Astrocyte (in vitro differentiated cells and primary cell): ENCODE results near the gene MIEF1. TPM values are rescaled to one million over a fixed set of nuclear protein-coding genes. Genes with fewer than 3 reads are reported as not detected.

ENCODE experiments used
- DNase-seq: peaks from one replicate; pipeline ENCODE4 v3.0.0-alpha.2; 2010; ENCODE audit warnings: low read depth
- FAIRE-seq: peaks from 2 replicates; lab custom pipeline; 2011; peaks lifted over from hg19 to GRCh38; lab: Jason Lieb, UNC
- H2AFZ ChIP-seq: 2 replicates; pipeline ENCODE4 v1.6.0; 2012; ENCODE audit warnings: low read depth, low read length, inconsistent platforms
- H3K27ac ChIP-seq: 2 replicates; pipeline ENCODE4 v1.5.1; 2011; ENCODE audit warnings: low read depth, low read length, inconsistent platforms
- H3K27me3 ChIP-seq: 2 replicates; pipeline ENCODE4 v1.6.0; 2011; ENCODE audit warnings: low read length, inconsistent platforms; ENCODE audit not compliant: insufficient read depth
- H3K36me3 ChIP-seq: 2 replicates; pipeline ENCODE4 v1.5.1; 2011; ENCODE audit warnings: low read length, inconsistent platforms; ENCODE audit not compliant: insufficient read depth
- H3K4me1 ChIP-seq: 2 replicates; pipeline ENCODE4 v1.5.1; 2011; ENCODE audit warnings: low read length, inconsistent platforms; ENCODE audit not compliant: insufficient read depth
- H3K4me2 ChIP-seq: 2 replicates; pipeline ENCODE4 v1.6.0; 2012; ENCODE audit warnings: low read length, inconsistent platforms
- H3K4me3 ChIP-seq: 2 replicates; pipeline ENCODE4 v1.5.1; 2011; ENCODE audit warnings: low read depth, mild to moderate bottlenecking, low read length, inconsistent platforms; ENCODE audit not compliant: insufficient read depth
- H3K79me2 ChIP-seq: 2 replicates; pipeline ENCODE4 v1.6.0; 2012; ENCODE audit warnings: mild to moderate bottlenecking, low read length, inconsistent platforms; ENCODE audit not compliant: insufficient read depth
- H3K9ac ChIP-seq: 2 replicates; pipeline ENCODE4 v1.6.0; 2012; ENCODE audit warnings: mild to moderate bottlenecking, low read length, inconsistent platforms
- H3K9me3 ChIP-seq: 2 replicates; pipeline ENCODE4 v1.5.1; 2012; ENCODE audit warnings: low read depth, mild to moderate bottlenecking, low read length, inconsistent platforms; ENCODE audit not compliant: insufficient read depth
- H4K20me1 ChIP-seq: 2 replicates; pipeline ENCODE4 v1.6.0; 2012; ENCODE audit warnings: low read length, inconsistent platforms; ENCODE audit not compliant: insufficient read depth
- H3K27ac Mint-ChIP-seq: one replicate; pipeline ENCODE4 v1.8.0; 2021; ENCODE audit warnings: mild to moderate bottlenecking, mixed read lengths; ENCODE audit not compliant: unreplicated experiment
- H3K27me3 Mint-ChIP-seq: one replicate; pipeline ENCODE4 v1.8.0; 2021; ENCODE audit warnings: low read depth, mixed read lengths; ENCODE audit not compliant: unreplicated experiment
- H3K36me3 Mint-ChIP-seq: one replicate; pipeline ENCODE4 v1.8.0; 2021; ENCODE audit warnings: low read depth, mixed read lengths; ENCODE audit not compliant: unreplicated experiment
- H3K4me1 Mint-ChIP-seq: one replicate; pipeline ENCODE4 v1.8.0; 2021; ENCODE audit warnings: low read depth, mixed read lengths; ENCODE audit not compliant: unreplicated experiment
- H3K4me3 Mint-ChIP-seq: one replicate; pipeline ENCODE4 v1.8.0; 2021; ENCODE audit warnings: mild to moderate bottlenecking, moderate library complexity, mixed read lengths; ENCODE audit not compliant: unreplicated experiment
- H3K9me3 Mint-ChIP-seq: one replicate; pipeline ENCODE4 v1.8.0; 2021; ENCODE audit warnings: mild to moderate bottlenecking, mixed read lengths; ENCODE audit not compliant: unreplicated experiment
- EZH2 ChIP-seq: IDR thresholded peaks from 2 replicates; pipeline ENCODE4 v1.6.1; 2012; ENCODE audit warnings: mild to moderate bottlenecking, low read length, inconsistent platforms; ENCODE audit not compliant: insufficient read depth
- total RNA-seq: library from RNA; stranded (reverse); gene quantifications from 2 replicates; pipeline ENCODE4 v1.2.1, GENCODE V29; 2021
- TF ChIP-seq, protein P1 (sequence below): IDR thresholded peaks from 2 replicates; pipeline ENCODE4 v1.5.1; 2011; ENCODE audit warnings: low read depth, mild to moderate bottlenecking, inconsistent platforms, low read length, moderate library complexity; ENCODE audit not compliant: insufficient read depth

MIEF1 gene
- total RNA-seq, 1 donor from 2014 or later: 35.6 TPM

DNA sequence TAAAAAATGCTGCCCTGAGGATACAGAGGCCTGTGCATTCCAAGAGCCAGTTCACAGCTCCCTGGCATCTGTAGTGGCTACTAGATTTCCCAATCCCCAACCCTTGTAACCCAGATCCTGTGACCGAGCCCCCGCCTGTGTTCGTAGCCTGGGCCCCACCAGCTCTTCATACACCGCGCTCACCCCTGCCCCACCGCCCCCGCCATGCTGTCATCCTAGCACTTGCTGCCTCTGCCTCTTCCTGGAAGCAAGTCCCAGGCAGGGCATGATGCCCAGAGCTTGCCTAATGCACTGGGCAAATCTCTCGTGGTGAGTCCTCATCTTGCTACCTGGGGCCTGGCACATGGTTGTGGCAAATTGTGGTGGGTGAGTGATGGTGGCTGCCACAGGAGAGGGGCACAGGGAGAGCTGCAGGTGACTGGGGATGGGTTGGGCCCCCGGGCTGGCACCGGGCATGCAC is 38.1 kb upstream of the MIEF1 start:
- Histone ChIP-seq H3K4me2 (no peak overlapping the region), H3K27me3 (peaks cover 2% of the 10 kb centered on the region), H3K36me3 (no peaks in the 10 kb centered on the region), H3K9me3 (no peaks in the 10 kb centered on the region), H3K4me3 (no peak overlapping the region), H2AFZ (no peak overlapping the region), H3K4me1 (no peaks in the 10 kb centered on the region), H3K9ac (no peak overlapping the region), H4K20me1 (no peaks in the 10 kb centered on the region), H3K27ac (no peak overlapping the region), H3K79me2 (no peaks in the 10 kb centered on the region)
- H3K4me1 Mint-ChIP-seq: peaks cover 4% of the 10 kb centered on the region
- no peaks in the 10 kb centered on the region for H3K36me3 Mint-ChIP-seq
- FAIRE-seq: no peak
- DNase-seq: no peak
- no peaks in the 10 kb centered on the region for H3K9me3 Mint-ChIP-seq
- peaks cover 6% of the 10 kb centered on the region for H3K27me3 Mint-ChIP-seq
- H3K27ac Mint-ChIP-seq: no peak overlapping the region
- TF ChIP-seq, protein P1, sequence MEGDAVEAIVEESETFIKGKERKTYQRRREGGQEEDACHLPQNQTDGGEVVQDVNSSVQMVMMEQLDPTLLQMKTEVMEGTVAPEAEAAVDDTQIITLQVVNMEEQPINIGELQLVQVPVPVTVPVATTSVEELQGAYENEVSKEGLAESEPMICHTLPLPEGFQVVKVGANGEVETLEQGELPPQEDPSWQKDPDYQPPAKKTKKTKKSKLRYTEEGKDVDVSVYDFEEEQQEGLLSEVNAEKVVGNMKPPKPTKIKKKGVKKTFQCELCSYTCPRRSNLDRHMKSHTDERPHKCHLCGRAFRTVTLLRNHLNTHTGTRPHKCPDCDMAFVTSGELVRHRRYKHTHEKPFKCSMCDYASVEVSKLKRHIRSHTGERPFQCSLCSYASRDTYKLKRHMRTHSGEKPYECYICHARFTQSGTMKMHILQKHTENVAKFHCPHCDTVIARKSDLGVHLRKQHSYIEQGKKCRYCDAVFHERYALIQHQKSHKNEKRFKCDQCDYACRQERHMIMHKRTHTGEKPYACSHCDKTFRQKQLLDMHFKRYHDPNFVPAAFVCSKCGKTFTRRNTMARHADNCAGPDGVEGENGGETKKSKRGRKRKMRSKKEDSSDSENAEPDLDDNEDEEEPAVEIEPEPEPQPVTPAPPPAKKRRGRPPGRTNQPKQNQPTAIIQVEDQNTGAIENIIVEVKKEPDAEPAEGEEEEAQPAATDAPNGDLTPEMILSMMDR: no peak
- no peak for TF ChIP-seq EZH2
- no peak overlapping the region for H3K4me3 Mint-ChIP-seq

DNA sequence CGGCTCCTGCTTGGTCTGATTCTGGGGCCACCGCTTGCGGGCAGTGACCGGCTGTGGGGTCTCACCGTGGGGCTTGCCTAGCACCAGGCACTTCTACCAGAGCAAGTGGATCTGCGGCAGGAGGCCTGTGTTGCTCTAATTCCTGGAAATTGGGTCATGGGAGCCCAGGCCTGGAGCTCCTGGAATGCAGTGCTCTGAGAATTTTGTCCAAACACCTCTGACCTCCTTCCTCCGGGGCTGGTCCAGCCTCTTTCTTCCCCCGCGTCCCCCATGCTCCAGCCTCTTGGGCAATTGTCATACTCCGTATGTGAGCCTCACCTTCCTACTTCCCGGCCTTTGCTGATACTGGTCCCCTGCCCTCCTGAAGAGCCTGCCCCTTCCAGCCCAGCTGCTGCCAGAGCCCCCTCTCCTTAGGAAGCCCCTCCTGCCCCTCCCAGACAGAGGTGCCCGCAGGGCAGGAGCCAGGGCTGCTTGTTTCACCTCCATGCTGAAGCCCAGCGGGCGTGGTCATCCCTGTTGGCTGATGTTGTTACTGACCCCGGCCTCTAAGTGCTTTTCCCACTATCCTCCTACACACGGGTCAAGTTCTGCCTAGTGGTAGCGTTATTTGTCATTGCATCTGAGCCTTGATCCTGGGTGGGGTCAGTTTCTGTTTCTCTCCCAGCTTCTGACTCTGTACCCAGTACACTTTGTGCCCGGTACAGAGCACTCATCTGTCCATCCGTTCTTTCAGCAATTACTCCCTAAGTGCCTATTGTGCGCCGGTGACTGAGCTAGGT is 35.7 kb upstream of the MIEF1 start:
- Mint-ChIP-seq H3K27ac (no peak overlapping the region), H3K4me3 (no peak overlapping the region), H3K27me3 (peaks cover 5% of the 10 kb centered on the region), H3K36me3 (no peaks in the 10 kb centered on the region), H3K9me3 (no peaks in the 10 kb centered on the region), H3K4me1 (peaks cover 17% of the 10 kb centered on the region)
- no peaks in the 10 kb centered on the region for H3K27me3 ChIP-seq
- H3K4me3 ChIP-seq: no peak overlapping the region
- no peak overlapping the region for H3K9ac ChIP-seq
- no peaks in the 10 kb centered on the region for H4K20me1 ChIP-seq
- no peaks in the 10 kb centered on the region for H3K9me3 ChIP-seq
- no peak for FAIRE-seq
- H3K36me3 ChIP-seq: no peaks in the 10 kb centered on the region
- H3K79me2 ChIP-seq: no peaks in the 10 kb centered on the region
- H3K4me1 ChIP-seq: peaks cover 3% of the 10 kb centered on the region
- no peak for DNase-seq
- H3K4me2 ChIP-seq: no peak overlapping the region
- no peak overlapping the region for H3K27ac ChIP-seq
- H2AFZ ChIP-seq: no peak overlapping the region
- no peak for TF ChIP-seq EZH2
- TF ChIP-seq, protein P1: no peak

DNA sequence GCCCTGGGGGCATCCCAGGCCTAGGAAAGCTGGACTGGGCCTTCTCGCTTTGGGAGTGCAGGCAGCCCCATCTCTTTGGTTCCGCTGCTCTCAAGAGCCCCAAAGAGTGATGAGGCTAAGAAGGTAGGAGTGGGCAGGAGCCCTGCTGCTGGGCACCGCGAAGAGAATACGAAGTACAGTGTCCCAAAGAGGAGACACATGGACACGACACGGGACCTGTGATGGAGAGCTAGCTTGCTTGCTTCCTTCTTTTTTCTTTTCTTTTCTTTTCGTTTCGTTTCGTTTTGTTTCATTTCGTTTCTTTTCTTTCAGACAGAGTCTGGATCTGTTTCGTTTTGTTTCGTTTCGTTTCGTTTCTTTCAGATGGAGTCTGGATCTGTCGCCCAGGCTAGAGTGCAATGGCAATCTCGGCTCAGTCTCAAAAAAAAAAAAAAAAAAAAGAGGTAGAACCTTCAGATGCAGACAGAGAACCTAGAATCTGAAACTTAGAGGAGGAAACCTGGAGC is 34.6 kb upstream of the MIEF1 start:
- Mint-ChIP-seq H3K4me1 (peaks cover 26% of the 10 kb centered on the region), H3K36me3 (no peaks in the 10 kb centered on the region), H3K27me3 (peaks cover 5% of the 10 kb centered on the region), H3K4me3 (no peak overlapping the region), H3K9me3 (no peaks in the 10 kb centered on the region), H3K27ac (no peak overlapping the region)
- H3K27me3 ChIP-seq: no peaks in the 10 kb centered on the region
- H3K4me2 ChIP-seq: no peak overlapping the region
- H3K27ac ChIP-seq: no peak overlapping the region
- DNase-seq (no peak), FAIRE-seq (no peak)
- H2AFZ ChIP-seq: no peak overlapping the region
- no peaks in the 10 kb centered on the region for H3K9me3 ChIP-seq
- TF ChIP-seq EZH2: no peak
- TF ChIP-seq, protein P1: no peak
- no peaks in the 10 kb centered on the region for H3K36me3 ChIP-seq
- no peaks in the 10 kb centered on the region for H4K20me1 ChIP-seq
- H3K4me3 ChIP-seq: no peak overlapping the region
- peaks cover 13% of the 10 kb centered on the region for H3K4me1 ChIP-seq
- no peak overlapping the region for H3K9ac ChIP-seq
- no peaks in the 10 kb centered on the region for H3K79me2 ChIP-seq
